Measurements from ENCODE around the gene NUB1. TPM values are rescaled to one million over a fixed set of nuclear protein-coding genes. Genes with fewer than 3 reads are reported as not detected.

The NUB1 gene
- total RNA-seq, 1 experiment from 2014 or later, result 48.5 TPM

GRCh38 chr7:151392002-151392401 is 50.4 kb downstream of the NUB1 start:
- Histone ChIP-seq H3T11ph (ENCODE audit: low read length) (no peak overlapping the region), H3K4me2 (ENCODE audit: insufficient read depth, insufficient read length, low read length) (no peak overlapping the region), H2AFZ (ENCODE audit: low read length) (no peak overlapping the region), H3K18ac (ENCODE audit: insufficient read length, low read depth, low read length) (no peak overlapping the region), H3K4me1 (ENCODE audit: insufficient read depth, low read length) (no peaks in the 10 kb centered on the region), H3K9me3 (ENCODE audit: control insufficient read depth, low read depth, low read length) (no peaks in the 10 kb centered on the region), H3K56ac (ENCODE audit: insufficient read length, low read depth, low read length) (no peak overlapping the region), H4K91ac (ENCODE audit: insufficient read length, low read depth, low read length) (no peak overlapping the region), H2BK120ac (ENCODE audit: low read depth, low read length, poor library complexity, severe bottlenecking) (no peak overlapping the region), H3K27ac (ENCODE audit: insufficient read length, low read depth, low read length) (no peak overlapping the region), H2BK12ac (ENCODE audit: insufficient read length, low read depth, low read length) (no peak overlapping the region), H3K23ac (ENCODE audit: insufficient read length, low read depth, low read length) (no peak overlapping the region), H2BK5ac (ENCODE audit: insufficient read length, low read length) (no peak overlapping the region), H3K4ac (ENCODE audit: low read depth, low read length) (no peak overlapping the region), H3K79me2 (ENCODE audit: insufficient read depth, low read length) (no peaks in the 10 kb centered on the region), H4K20me1 (ENCODE audit: control insufficient read depth, insufficient read depth, insufficient read length) (no peaks in the 10 kb centered on the region), H4K8ac (replicated peaks; ENCODE audit: insufficient read length, low read depth, low read length) (no peak overlapping the region), H3K9ac (ENCODE audit: extremely low read depth, insufficient read length, low read length) (no peak overlapping the region), H3K23me2 (ENCODE audit: insufficient read length, low read depth, low read length, poor library complexity, severe bottlenecking) (no peaks in the 10 kb centered on the region), H3K14ac (ENCODE audit: insufficient read depth, low read length) (no peak overlapping the region), H2BK20ac (ENCODE audit: low read depth, low read length, poor library complexity, severe bottlenecking) (no peak overlapping the region), H2BK15ac (ENCODE audit: low read depth, low read length) (no peak overlapping the region), H2AK5ac (ENCODE audit: insufficient read length, low read length) (no peak overlapping the region), H3K79me1 (ENCODE audit: insufficient read depth, low read depth, low read length, poor library complexity, severe bottlenecking) (no peaks in the 10 kb centered on the region), H4K5ac (ENCODE audit: insufficient read length, low read depth, low read length) (no peak overlapping the region), H3K27me3 (ENCODE audit: insufficient read depth, low read length) (no peaks in the 10 kb centered on the region)
- Mint-ChIP-seq H3K4me3 (no peak overlapping the region), H3K27me3 (ENCODE audit: low read depth) (peaks cover 5% of the 10 kb centered on the region), H3K36me3 (ENCODE audit: insufficient read depth in 1 of 3, low read depth in 3 of 3) (peaks cover 0 to 2% (median 0%) of the 10 kb centered on the region in 3 experiments; a peak in 1 of 7 replicates), H3K9me3 (no peaks in the 10 kb centered on the region), H3K4me1 (peaks cover 6 to 37% of the 10 kb centered on the region in 2 experiments), H3K27ac (no peak overlapping the region)
- WGBS (ENCODE audit: extremely low coverage, insufficient read length, low lambda C conversion rate), result no CpG with 5 or more reads among the region's 8 CpGs
- TF ChIP-seq CTCF (conservative IDR thresholded peaks at IDR 0.05), result no peak
- DNase-seq, result no peak
